ENCODE measurements around the gene DDX39B.

- no peak for TF ChIP-seq TCF12 (IDR thresholded peaks at IDR 0.05; ENCODE audit: low read depth)
- no peak for TF ChIP-seq NFIC (IDR thresholded peaks at IDR 0.05)
- TF ChIP-seq RAD21 (IDR thresholded peaks at IDR 0.05; ENCODE audit: low read depth): no peak
- TF ChIP-seq CREB1 (IDR thresholded peaks at IDR 0.05; ENCODE audit: low read depth): no peak
- no peak for TF ChIP-seq ZBTB7A (IDR thresholded peaks at IDR 0.05; ENCODE audit: low read depth)
- TF ChIP-seq EP300 (IDR thresholded peaks at IDR 0.05; ENCODE audit: borderline replicate concordance): no peak
- no peak for TF ChIP-seq YY1 (IDR thresholded peaks at IDR 0.05; ENCODE audit: low read depth)
- TF ChIP-seq TAF1 (IDR thresholded peaks at IDR 0.05; ENCODE audit: low read depth): no peak
- TF ChIP-seq TEAD4 (IDR thresholded peaks at IDR 0.05): no peak
Observed at GRCh38 chr6:31528307-31528777, 13.5 kb downstream of the DDX39B start.
